DMS 273 (cell line): ENCODE data around the gene HTRA1.

Experiments
- DNase-seq: peaks from one replicate; lab custom pipeline; 2025; ENCODE audit not compliant: unreplicated experiment; lab: John Stamatoyannopoulos, UW

Gene HTRA1

GRCh38 chr10:122494173-122494820, 32.9 kb downstream of the HTRA1 start:
- no peak for DNase-seq

GRCh38 chr10:122494833-122495232, 33.5 kb downstream of the HTRA1 start:
- no peak for DNase-seq

- no peak for DNase-seq
These were observed 34.3 kb downstream of the HTRA1 start for GRCh38 chr10:122495406-122496340.

GRCh38 chr10:122497241-122497640, 35.9 kb downstream of the HTRA1 start:
- DNase-seq: no peak

- DNase-seq: no peak
These were observed 37.2 kb downstream of the HTRA1 start for GRCh38 chr10:122498521-122498920.

GRCh38 chr10:122499012-122499411, 37.7 kb downstream of the HTRA1 start:
- DNase-seq: no peak

- DNase-seq: no peak
These were observed 38.2 kb downstream of the HTRA1 start for GRCh38 chr10:122499491-122499941.

GRCh38 chr10:122500194-122500593, 38.8 kb downstream of the HTRA1 start:
- DNase-seq: no peak

GRCh38 chr10:122500726-122501125, 39.4 kb downstream of the HTRA1 start:
- no peak for DNase-seq

- peak; percentile 43 for DNase-seq
These were observed 41.7 kb downstream of the HTRA1 start for GRCh38 chr10:122503012-122503411.

- DNase-seq: no peak
These were observed 42.7 kb downstream of the HTRA1 start for GRCh38 chr10:122503886-122504609.

- peak; percentile 88 for DNase-seq
These were observed 43.2 kb downstream of the HTRA1 start for GRCh38 chr10:122504610-122504950.

GRCh38 chr10:122505011-122505410, 43.7 kb downstream of the HTRA1 start:
- no peak for DNase-seq

GRCh38 chr10:122505885-122506645, 44.7 kb downstream of the HTRA1 start:
- no peak for DNase-seq

GRCh38 chr10:122507616-122508015, 46.3 kb downstream of the HTRA1 start:
- no peak for DNase-seq

GRCh38 chr10:122508021-122508420, 46.7 kb downstream of the HTRA1 start:
- no peak for DNase-seq

- no peak for DNase-seq
These were observed 48.0 kb downstream of the HTRA1 start for GRCh38 chr10:122509323-122509722.

GRCh38 chr10:122510326-122510725, 49.0 kb downstream of the HTRA1 start:
- no peak for DNase-seq

- no peak for DNase-seq
These were observed 49.4 kb downstream of the HTRA1 start for GRCh38 chr10:122510736-122511135.

GRCh38 chr10:122513053-122513452, 51.7 kb downstream of the HTRA1 start:
- no peak for DNase-seq
